ENCODE measurements around the gene EXOC3L2. TPM values are rescaled to one million over a fixed set of nuclear protein-coding genes. Genes with fewer than 3 reads are reported as not detected.

The EXOC3L2 gene
- total and polyA plus RNA-seq, 10 of the 15 experiments (the other 5 are each of a cell fraction or from before 2014, with no cell fraction given), result not detected

DNA sequence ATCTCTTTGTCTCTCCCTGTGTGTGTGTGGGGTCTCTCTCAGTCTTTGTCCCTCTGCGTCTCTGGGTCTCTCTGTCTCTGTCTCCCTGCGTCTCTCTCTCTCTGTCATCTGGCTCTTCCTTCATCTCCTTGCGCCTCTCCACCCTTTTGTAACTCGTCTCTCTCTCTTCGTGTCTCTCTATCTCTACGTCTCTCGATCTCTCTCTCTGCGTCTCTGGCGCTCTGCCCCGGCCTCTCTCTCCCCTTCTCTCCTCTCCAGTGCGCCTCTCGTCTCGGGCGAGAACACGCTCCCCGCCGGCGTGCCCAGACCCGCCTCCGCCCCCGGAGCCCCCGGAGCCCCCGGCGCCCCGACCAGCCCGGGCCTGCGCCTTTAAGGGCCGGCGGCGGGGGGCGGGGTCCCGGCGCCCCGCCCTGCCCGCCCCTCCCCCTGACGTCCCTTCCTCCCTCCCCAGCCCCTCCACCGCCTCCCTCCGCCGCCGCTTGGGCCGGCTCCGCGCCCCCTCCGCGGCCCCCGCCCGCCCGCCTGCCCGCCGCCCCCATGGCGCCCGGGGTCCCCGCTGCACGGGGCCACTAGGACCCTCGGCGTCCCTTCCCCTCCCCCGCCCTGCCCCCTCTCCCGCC, 5.7 kb upstream of the EXOC3L2 start, which contains the start of gene MARK4:
Gene MARK4 (plus strand): TSS at position 440 of the 620 bp plus-strand sequence. CDS start 318 bp downstream, outside the sequence.
- no peaks in the 10 kb centered on the region for H3K9me3 ChIP-seq (replicated peaks; ENCODE audit: control insufficient read depth, insufficient read depth, low read length)

GRCh38 chr19:45250216-45250831, 5.1 kb upstream of the EXOC3L2 start:
- peaks cover 24% of the 10 kb centered on the region for H3K79me2 ChIP-seq (ENCODE audit: control insufficient read depth, insufficient read depth, low read length)
- SMC1A ChIA-PET (ENCODE audit: uncharacterized antibody, unreplicated experiment), result interaction anchor here (1.1 to 1.4 kb wide), 2 partner anchors 50 to 89 kb away, joined by 3 to 4 read pairs; no protein-coding TSS in a partner anchor
- TF ChIP-seq FOXM1 (IDR thresholded peaks at IDR 0.05; ENCODE audit: low read depth, low read length) (no peak), CREB1 (IDR thresholded peaks at IDR 0.05; ENCODE audit: low read depth) (no peak), SUZ12 (IDR thresholded peaks at IDR 0.05; ENCODE audit: unreplicated experiment) (no peak), GATAD2B (conservative IDR thresholded peaks at IDR 0.05; ENCODE audit: low read depth) (no peak), SMC3 (IDR thresholded peaks at IDR 0.05; ENCODE audit: borderline replicate concordance, low read length) (no peak), NR2C1 (IDR thresholded peaks at IDR 0.05) (no peak), TCF12 (IDR thresholded peaks at IDR 0.05; ENCODE audit: low read depth, low read length) (no peak), CBFB (IDR thresholded peaks at IDR 0.05; ENCODE audit: low read depth) (no peak), SIN3A (IDR thresholded peaks at IDR 0.05; ENCODE audit: low read depth, low read length) (no peak), NBN (IDR thresholded peaks at IDR 0.05) (no peak), TCF3 (IDR thresholded peaks at IDR 0.05; ENCODE audit: borderline replicate concordance, insufficient read depth, low read depth, low read length) (no peak), ASH2L (IDR thresholded peaks at IDR 0.05; ENCODE audit: borderline replicate concordance, low read depth) (no peak), KLF5 (IDR thresholded peaks at IDR 0.05; ENCODE audit: partially characterized antibody) (no peak)
- TF ChIP-seq, protein P1, sequence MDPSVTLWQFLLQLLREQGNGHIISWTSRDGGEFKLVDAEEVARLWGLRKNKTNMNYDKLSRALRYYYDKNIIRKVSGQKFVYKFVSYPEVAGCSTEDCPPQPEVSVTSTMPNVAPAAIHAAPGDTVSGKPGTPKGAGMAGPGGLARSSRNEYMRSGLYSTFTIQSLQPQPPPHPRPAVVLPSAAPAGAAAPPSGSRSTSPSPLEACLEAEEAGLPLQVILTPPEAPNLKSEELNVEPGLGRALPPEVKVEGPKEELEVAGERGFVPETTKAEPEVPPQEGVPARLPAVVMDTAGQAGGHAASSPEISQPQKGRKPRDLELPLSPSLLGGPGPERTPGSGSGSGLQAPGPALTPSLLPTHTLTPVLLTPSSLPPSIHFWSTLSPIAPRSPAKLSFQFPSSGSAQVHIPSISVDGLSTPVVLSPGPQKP (IDR thresholded peaks at IDR 0.05; ENCODE audit: low read depth, low read length), result no peak

More for the DNA sequence above, 5.7 kb upstream of the EXOC3L2 start, which contains the start of gene MARK4:
- Histone ChIP-seq H2AFZ (ENCODE audit: control insufficient read depth, low read depth, low read length) (peak within 1 kb of the TSS; percentile 97), H3K27ac (ENCODE audit: control insufficient read depth, insufficient read depth) (peak within 1 kb of the TSS; percentile 53), H3K79me2 (ENCODE audit: control insufficient read depth, insufficient read depth, low read length) (peaks cover 24% of the 10 kb centered on the region), H4K20me1 (ENCODE audit: control insufficient read depth, insufficient read depth) (no peaks in the 10 kb centered on the region), H3K36me3 (ENCODE audit: control insufficient read depth in 2 of 2, insufficient read depth in 2 of 2, low read length in 1 of 2) (peaks cover 0 to 4% of the 10 kb centered on the region in 2 experiments; a peak in 1 of 4 replicates), H3K9ac (ENCODE audit: control insufficient read depth, insufficient read depth, low read length) (peak within 1 kb of the TSS; percentile 79), H3K4me2 (ENCODE audit: control insufficient read depth, insufficient read depth) (peak within 1 kb of the TSS; percentile 86), H3K27me3 (replicated peaks in 1 of 2; ENCODE audit: control insufficient read depth in 2 of 2, insufficient read depth in 2 of 2, low read length in 1 of 2) (no peaks in the 10 kb centered on the region), H3K4me1 (ENCODE audit: control insufficient read depth, insufficient read depth, low read length) (peaks cover 15% of the 10 kb centered on the region), H3K4me3 (peak within 1 kb of the TSS; percentile 98)
- DNase-seq (ENCODE audit: low read depth, low spot score) (no peak), ATAC-seq (peak; percentile 71), FAIRE-seq (no peak)
- no TSS peak for BruUV-seq (replicated peaks)
- peak; percentile 69; the same call in 1 of the 2 replicates for TF ChIP-seq NBN (IDR thresholded peaks at IDR 0.05)
- peak; percentile 69 for TF ChIP-seq POLR2A (IDR thresholded peaks at IDR 0.05; ENCODE audit: low read depth, low read length)
- 0 out of 2 replicates have a peak, but pooled peaks have one; percentile 62 for TF ChIP-seq YBX1 (IDR thresholded peaks at IDR 0.05)
- TF ChIP-seq HDGF (IDR thresholded peaks at IDR 0.05), result peak; percentile 92
- no peak for TF ChIP-seq CEBPB (IDR thresholded peaks at IDR 0.05; ENCODE audit: borderline replicate concordance in 1 of 2, low read depth in 2 of 2, low read length in 2 of 2)
- peak in 1 of 2 experiments; percentile 41; a peak in 1 of 3 replicates for TF ChIP-seq EGR1 (IDR thresholded peaks at IDR 0.05; ENCODE audit: borderline replicate concordance in 1 of 2, low read depth in 2 of 2, low read length in 2 of 2)
- ChIA-PET SMC1A (ENCODE audit: uncharacterized antibody, unreplicated experiment) (no interaction called here), POLR2A (no interaction called here), CTCF (interaction anchor here (1.6 kb wide), 1 partner anchor 172 kb away, joined by 4 read pairs; the partner anchor contains the start of gene GEMIN7), RAD21 (ENCODE audit: unreplicated experiment) (no interaction called here)
- intact Hi-C loops (cut with micrococcal nuclease; ENCODE audit: unreplicated experiment) (loop anchor here (5.0 kb wide), 1 partner anchor 86 kb away; no protein-coding TSS in a partner anchor), in situ Hi-C loops (cut with MboI) (no loop called here)
- 3% methylated on average over 5 of the region's 58 CpGs for WGBS (ENCODE audit: insufficient coverage, insufficient replicate concordance, low lambda C conversion rate, missing lambda C conversion rate)

More at GRCh38 chr19:45250216-45250831, 5.1 kb upstream of the EXOC3L2 start:
- FAIRE-seq (no peak), DNase-seq (ENCODE audit: low read depth, low spot score) (no peak), ATAC-seq (no peak)
- 52% methylated on average over 11 of the region's 14 CpGs for WGBS (ENCODE audit: insufficient coverage, insufficient replicate concordance, low lambda C conversion rate, missing lambda C conversion rate)
- no peaks in the 10 kb centered on the region for H3K9me3 ChIP-seq (replicated peaks; ENCODE audit: control insufficient read depth, insufficient read depth, low read length)
- H2AFZ ChIP-seq (ENCODE audit: control insufficient read depth, low read depth, low read length), result peak overlapping the region; percentile 97
- intact Hi-C loops (cut with micrococcal nuclease; ENCODE audit: unreplicated experiment) (loop anchor here (5.0 kb wide), 1 partner anchor 87 kb away; no protein-coding TSS in a partner anchor), in situ Hi-C loops (cut with MboI) (no loop called here)
- peaks cover 15% of the 10 kb centered on the region for H3K4me1 ChIP-seq (ENCODE audit: control insufficient read depth, insufficient read depth, low read length)
- H4K20me1 ChIP-seq (ENCODE audit: control insufficient read depth, insufficient read depth), result no peaks in the 10 kb centered on the region
- peak overlapping the region; percentile 46; the same call in 1 of the 2 replicates for H3K9ac ChIP-seq (ENCODE audit: control insufficient read depth, insufficient read depth, low read length)
- RAD21 ChIA-PET (ENCODE audit: unreplicated experiment), result no interaction called here
- peak overlapping the region; percentile 86 for H3K4me2 ChIP-seq (ENCODE audit: control insufficient read depth, insufficient read depth)
- H3K36me3 ChIP-seq (ENCODE audit: control insufficient read depth in 2 of 2, insufficient read depth in 2 of 2, low read length in 1 of 2), result peaks cover 0 to 4% of the 10 kb centered on the region in 2 experiments; a peak in 1 of 4 replicates
- H3K4me3 ChIP-seq, result peak overlapping the region; percentile 75
- H3K27ac ChIP-seq (ENCODE audit: control insufficient read depth, insufficient read depth), result 0 out of 2 replicates have a peak overlapping the region, but pooled peaks have one; percentile 12
- no peaks in the 10 kb centered on the region for H3K27me3 ChIP-seq (replicated peaks in 1 of 2; ENCODE audit: control insufficient read depth in 2 of 2, insufficient read depth in 2 of 2, low read length in 1 of 2)
- POLR2A ChIA-PET, result no interaction called here
- no TSS peak for BruUV-seq (replicated peaks)
- CTCF ChIA-PET, result interaction anchor here (0.9 to 2.3 kb wide), 6 partner anchors 37 to 229 kb away, joined by 3 to 15 read pairs (median 5); partner anchors contain the start of genes BLOC1S3, GEMIN7 and TRAPPC6A

Measured in GM12878 (cell line).